Stimulated activated CD4-positive, alpha-beta T cell treated with anti-CD3 and anti-CD28 coated beads, Interleukin-1b, Interleukin-23, amount 100 ng/mL, for 48 hours (primary cell): ENCODE results near the gene XAGE2.
"Not testable (repeated sequence)": the region's sequence is repeated elsewhere in the genome, so short reads cannot be mapped to it uniquely, and the experiment has no call there.

Source experiments
- DNase-seq: peaks from one replicate; pipeline ENCODE4 v3.0.0-alpha.2; 2020

The XAGE2 gene, protein sequence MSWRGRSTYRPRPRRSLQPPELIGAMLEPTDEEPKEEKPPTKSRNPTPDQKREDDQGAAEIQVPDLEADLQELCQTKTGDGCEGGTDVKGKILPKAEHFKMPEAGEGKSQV

DNA sequence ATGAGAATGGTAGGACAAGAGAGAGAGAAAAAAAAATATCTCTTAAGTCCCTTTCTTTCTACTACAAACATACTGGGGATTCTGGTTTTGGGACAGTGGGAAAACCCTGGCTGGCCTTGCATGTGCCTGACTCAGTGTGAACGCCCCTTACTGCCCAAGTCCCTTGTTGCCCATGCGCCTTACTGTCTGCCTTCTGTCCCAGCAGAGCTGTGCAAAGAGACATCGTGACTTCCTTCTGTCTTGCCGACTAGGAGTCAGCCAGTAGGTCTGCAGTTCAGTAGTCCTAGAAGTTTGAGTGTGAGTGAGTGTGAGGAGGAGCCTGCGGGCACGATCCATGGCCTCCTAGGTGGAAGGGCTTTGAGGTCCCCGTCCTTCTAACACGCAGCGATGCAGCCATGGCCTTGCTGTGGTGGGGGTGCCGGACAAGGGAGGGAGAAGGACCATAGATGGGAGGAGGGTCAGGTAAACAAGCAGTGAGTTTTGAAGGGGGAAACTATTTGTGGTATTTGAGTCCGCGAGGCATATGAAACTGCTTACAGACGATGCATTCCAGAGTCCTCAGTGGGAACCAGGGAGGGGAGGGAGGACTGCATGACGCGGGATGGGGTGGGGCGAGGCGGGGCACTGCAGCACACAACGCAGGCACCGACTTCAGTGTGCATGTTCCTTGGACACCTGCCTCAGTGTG, at the start of gene XAGE2:
XAGE2 (plus strand) TSS at position 654 of the 688 bp plus-strand sequence. CDS start 994 bp downstream, outside the sequence.
- no peak for DNase-seq

DNA sequence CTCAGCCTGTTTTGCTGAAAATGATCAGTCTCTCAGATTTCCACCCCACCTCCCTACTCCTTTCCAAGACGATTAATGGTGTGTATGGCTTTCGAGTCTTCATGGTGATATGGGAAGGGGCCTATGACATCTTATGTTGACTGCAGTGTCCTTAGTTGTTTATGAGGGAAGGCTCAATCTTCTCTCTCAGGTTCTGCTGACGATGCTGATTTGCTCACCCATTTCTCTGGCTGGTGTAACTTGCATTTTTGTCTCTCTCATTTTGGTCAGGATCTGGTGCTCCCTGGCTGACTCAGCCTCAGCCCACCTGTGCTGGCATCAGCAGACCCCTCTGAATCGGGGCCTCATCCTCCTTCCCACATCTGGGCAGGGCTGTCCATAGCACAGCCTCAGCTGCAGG, 31.4 kb upstream of the XAGE2 start:
- no peak for DNase-seq

DNA sequence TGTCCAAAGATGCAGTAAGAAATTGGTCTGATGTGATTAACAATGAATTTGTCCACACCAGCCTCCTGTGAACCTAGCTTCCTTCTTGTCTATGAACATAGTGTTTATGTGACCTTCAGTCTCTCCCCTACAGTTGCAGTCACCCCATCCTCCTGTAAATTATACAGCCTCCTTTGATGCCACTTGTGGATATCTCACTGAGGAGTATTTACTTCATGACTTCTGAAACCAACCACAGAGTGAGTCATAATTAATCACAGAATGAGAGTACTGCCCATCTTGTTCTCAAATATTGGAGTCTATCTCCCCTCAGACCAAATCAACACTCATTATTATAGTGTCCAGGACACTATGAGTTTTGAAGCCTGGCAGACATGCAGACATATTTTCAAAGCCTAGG, 27.3 kb upstream of the XAGE2 start:
- no peak for DNase-seq

DNA sequence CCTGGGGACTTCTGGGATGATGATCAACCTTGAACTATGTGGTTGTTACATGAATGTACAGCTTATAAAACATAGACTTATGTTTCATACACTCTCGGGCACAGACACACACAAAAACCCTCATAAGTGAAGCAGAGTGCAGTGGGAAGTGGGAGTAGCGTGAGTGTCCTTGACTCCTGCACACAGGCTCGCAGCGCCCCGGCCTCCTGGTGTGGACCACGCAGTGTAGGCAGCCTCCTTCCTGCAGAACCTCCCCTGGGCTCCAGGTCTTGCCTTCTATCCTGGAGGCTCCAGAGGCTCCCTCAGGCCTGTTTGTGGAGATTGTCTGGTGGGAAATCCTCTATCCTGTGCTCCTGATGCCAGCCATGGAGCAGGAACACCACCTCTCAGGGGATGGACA, 25.7 kb upstream of the XAGE2 start:
- DNase-seq, result not testable (repeated sequence)

DNA sequence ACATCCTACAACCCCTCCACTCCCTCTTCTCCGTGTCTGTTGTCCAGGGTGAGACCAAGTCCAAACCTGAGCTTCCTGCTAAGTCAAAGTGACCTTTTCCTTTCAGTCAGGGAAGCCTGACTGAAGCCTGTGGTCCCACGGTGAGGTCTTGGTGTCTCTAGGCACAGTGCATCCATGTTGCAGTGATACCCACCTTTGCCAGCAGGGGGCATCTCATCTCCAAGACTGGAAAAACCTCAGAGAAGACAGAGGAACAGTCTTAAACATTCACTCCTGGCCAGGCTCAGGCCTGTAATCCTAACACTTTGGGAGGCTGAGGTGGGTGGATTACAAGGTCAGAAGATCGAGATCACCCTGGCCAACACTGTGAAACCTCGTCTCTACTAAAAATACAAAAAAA, 23.4 kb upstream of the XAGE2 start:
- peak; percentile 51 for DNase-seq

DNA sequence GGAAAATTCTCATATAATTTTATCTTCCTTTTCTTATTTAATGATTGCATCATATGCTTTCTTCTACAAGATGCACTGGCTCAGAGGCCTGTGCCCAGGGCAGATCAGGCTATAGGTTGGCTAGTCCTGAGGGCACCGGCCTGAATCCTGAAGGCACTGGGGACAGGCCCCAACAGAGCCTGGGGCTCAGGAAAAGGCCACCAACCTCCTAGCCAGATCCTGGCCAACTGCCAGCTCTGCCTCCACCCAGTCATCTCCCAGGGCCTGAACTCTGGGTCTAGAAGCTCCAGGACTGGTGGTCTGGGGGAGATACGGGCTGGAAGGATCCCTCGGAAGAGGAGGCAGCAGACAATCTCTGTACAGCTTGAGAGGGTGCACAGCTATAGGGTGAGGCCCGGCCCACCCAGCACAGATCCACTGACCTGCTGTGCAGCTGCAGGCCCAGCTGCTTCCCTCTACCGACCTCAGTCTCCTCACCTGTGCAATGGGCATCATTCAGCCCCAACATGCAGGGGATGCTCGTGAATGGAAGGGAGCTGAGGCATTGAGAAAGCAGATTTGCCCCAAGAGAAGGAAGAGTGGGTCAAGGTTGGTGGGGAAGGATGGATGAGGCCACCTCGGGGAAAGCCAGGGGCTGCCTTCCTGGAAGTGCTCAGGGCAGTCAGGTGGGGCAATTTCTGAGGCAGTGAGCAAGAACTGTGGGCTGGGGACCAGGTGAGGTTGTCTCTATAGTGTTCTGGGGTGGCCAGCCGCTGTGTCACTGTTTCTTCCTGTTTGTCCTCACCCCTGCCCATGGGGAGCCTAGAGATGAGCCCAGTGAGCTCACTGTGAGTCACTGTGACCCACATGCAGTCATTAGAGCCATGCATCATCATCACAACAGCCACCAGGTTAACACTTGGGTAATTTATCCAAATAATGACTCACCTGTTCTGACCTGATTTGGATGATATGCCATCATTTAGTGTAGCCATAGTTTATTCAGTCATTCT, 22.4 kb upstream of the XAGE2 start:
- peak; percentile 57 for DNase-seq

GRCh38 chrX:52349681-52350080, 19.1 kb upstream of the XAGE2 start:
- DNase-seq, result no peak

DNA sequence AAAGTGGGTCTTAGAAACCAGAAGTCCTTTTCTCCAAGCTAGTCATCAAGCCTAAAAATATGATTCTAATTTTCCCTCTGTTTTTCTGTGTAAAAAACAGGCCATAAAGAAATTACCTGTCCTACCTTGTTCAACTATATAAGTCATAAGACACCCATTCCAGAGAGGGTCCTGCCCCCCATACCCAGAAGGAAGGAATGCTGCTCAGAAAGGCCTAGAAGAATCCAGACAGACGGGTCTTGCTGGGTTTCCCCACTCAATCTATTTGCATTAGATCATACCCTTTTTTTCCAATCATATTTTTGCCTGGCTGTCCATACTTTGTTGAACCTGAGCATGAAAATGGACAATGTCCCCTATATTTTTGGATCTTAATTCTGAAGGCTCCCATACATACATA, 16.3 kb upstream of the XAGE2 start:
- DNase-seq, result no peak

DNA sequence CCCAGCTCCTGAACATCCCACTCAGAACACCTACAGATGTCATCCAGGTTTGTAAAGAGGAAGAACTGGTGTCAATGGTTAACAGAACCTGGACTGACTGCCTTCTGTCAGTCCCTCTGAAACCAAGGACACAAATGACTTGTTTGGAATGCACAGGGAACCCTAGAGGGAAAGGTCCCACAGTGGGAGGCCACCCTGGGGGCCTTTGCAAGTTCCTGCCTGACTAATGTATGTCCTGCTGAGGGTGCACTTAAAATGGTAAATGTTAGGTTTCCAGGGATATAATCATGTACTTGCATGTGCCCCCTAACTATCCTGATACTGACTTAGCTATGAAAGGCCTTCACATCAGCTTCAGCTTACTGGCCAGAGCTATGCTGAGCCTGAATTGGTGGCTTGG, 15.0 kb upstream of the XAGE2 start:
- DNase-seq, result no peak

GRCh38 chrX:52355108-52355507, 13.7 kb upstream of the XAGE2 start:
- no peak for DNase-seq

GRCh38 chrX:52359614-52360232, 9.1 kb upstream of the XAGE2 start:
- no peak for DNase-seq

GRCh38 chrX:52361941-52362340, 6.9 kb upstream of the XAGE2 start:
- no peak for DNase-seq

DNA sequence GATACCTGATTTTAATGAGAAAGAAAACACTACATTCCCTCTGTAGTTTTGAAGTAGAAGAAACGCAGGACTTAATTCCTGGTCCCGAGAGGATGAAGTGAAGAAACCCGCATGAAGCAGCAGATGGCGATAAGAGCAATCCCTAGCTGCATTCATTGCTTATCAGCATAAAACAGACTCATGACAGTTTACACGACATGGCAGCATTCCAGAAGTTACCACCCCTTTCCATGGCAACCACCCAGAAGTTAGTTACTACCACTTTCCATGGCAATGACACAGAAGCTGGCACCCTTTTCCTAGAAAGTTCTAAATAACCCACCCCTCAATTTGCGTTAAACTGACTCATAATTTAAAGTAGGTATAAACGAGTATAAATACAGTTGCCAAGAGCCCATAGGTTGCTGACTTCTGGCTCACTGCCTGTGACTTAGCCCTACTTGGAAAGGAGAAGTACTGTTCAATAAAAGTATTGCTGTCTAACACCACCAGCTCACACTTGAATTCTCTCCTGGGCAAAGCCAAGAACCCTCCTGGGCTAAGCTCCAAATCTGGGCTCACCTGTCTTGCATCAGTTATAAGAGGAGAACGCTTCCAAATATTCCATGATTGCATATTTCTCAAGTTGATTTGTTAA, 5.5 kb upstream of the XAGE2 start:
- no peak for DNase-seq

DNA sequence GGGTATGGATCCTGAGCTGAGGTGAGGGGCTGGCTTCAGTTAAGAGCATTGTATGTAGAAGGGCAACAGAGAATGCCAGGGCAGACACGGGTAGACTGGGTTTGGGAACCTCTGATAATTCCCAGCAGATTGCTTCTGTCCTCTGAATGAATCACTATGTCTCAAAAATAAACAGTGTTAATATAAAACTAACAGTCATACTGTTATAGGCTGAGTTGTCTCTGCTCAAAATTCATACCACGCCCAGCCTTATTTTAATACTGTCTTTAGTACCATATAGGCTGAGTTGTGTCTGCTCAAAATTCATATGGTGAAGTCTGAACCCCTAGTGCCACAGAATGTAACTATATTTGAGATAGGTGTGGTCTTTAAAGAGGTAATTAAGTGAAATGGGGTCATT, 10.0 kb downstream of the XAGE2 start:
- DNase-seq, result no peak

DNA sequence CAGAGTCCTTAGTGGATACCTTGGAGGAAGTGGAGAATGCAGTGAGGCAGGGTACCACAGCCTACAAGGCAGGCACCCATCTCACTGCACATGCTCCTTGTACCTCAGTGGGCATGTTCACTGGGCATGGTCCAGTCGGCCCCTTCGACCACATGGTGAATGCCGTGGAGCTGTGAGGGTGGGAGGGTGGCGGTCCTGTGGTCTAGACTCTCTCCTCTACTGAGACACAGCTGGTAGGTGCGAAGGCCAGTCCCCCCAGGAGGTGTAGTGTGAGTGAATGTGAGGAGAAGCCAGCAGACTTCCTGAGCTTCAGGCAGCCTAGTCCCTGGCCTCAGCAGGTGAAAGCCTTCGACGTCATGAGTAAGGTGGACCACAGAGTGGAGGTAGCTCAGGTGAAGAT, 12.2 kb downstream of the XAGE2 start:
- DNase-seq, result no peak

- DNase-seq, result no peak
Measured at GRCh38 chrX:52410439-52411394, 41.9 kb downstream of the XAGE2 start.

DNA sequence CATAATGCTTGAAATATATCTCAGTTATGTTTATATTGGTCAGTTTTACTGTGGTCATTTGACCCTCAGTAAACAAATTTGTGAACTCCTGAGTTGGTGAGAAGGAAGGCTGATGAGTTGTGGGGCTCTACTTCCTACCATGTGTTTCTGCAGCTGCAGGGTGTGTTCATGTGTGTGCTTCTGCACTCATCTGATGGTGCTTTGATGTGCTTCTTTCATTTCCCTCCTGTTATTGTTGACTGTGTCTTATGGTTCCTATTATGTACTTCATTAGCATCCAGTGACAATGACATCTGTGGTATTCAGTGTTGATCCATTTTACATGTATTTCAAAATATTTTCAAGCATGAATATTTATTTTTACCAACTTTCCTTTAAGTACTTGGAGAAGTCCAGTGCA, 46.5 kb downstream of the XAGE2 start:
- DNase-seq, result no peak

DNA sequence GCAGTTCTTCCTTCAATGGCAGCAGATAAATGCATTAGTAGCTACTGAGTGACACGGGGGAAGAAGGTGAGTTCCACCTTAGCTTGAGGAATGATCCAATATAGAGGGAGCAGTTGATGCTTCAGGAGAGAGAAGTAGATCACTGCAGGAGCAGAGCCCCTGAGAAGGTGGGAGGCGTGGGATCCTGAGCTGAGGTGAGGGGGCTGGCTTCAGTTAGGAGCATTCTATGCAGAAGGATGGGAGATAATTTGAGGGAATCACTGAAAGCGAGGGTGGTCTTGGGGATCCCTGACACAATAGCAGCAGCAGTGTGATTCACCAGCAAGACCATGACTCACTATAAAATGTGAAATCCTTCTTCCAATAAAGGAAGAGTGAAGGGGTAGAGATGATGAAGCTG, 48.0 kb downstream of the XAGE2 start:
- no peak for DNase-seq

- DNase-seq, result no peak
Measured at GRCh38 chrX:52420824-52421443, 52.1 kb downstream of the XAGE2 start.

DNA sequence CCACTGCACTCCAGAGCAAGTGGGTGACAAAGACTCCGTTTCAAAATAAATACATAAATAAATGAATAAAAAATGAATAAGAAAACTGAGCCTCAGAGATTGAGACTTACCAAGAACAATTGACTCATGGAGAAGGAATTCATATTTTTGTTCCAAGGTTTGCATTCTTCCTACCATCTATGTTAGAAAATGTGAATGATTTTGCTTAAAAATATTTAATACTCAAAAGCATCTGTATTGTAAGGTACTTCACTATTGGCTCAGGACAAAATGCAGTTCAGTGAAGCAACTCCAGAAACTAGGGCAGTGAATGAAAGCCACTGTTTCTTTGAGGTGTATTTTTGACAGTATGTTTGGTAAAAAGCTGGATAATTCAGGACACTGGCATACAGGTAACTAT, 54.1 kb downstream of the XAGE2 start:
- no peak for DNase-seq

DNA sequence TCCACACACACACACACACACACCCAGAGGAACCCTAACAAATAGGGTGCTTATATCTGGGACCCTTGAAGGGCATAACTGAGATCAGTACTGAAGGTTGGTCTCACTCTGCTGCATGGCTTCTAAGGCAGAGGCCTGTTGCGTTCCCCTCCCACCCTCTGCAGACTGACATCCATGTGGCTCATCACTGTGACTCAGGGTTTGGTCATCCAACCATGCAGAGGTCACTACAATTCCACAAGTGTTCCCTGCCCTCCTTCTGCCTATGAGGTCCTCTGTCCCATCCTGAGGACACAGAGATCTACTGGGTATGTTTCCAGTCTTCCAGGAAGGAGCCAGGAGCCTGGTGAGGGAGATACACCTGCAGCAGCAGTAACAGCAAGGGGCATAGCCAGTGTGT, 55.8 kb downstream of the XAGE2 start:
- no peak for DNase-seq
